HepG2 (cell line): ENCODE results near the gene ATP2B2.

Experiments used
- ATF7 ChIP-seq, 2 experiments: fragments of 450-650 bp in 1 of 2; sonication (generic) in 1 of 2; formaldehyde crosslinking in 1 of 2; IDR thresholded peaks; 2 replicates each; pipeline versions ENCODE4 v1.4.0 to v1.6.1; 2016 to 2020; ENCODE audit warnings: antibody characterized with exemption in 1 of 2, mild to moderate bottlenecking in 1 of 2, missing genetic modification reagents in 1 of 2
- BCLAF1 ChIP-seq: fragments of 450-650 bp; IDR thresholded peaks from 2 replicates; pipeline ENCODE4 v1.6.1; 2017; ENCODE audit warnings: mild to moderate bottlenecking
- MAX ChIP-seq: IDR thresholded peaks from 2 replicates; pipeline ENCODE4 v1.6.1; 2012; ENCODE audit warnings: inconsistent platforms
- MED1 ChIP-seq: sonication (generic); formaldehyde crosslinking; IDR thresholded peaks from 2 replicates; pipeline ENCODE4 v1.4.0; 2020; ENCODE audit warnings: missing genetic modification reagents
- NBN ChIP-seq: fragments of 450-650 bp; conservative IDR thresholded peaks from 2 replicates; pipeline ENCODE4 v1.6.1; 2017
- PCBP2 ChIP-seq: fragments of 200-400 bp; formaldehyde crosslinking; optimal IDR thresholded peaks from 2 replicates; pipeline ENCODE3; 2018; ENCODE audit warnings: low read length, low read depth; ENCODE audit not compliant: poor library complexity, severe bottlenecking
- POLR2A ChIP-seq, 2 experiments: IDR thresholded peaks; 2 replicates each; pipeline ENCODE4 v1.6.1; 2011; ENCODE audit warnings: low read depth in 2 of 2, low read length in 2 of 2, mild to moderate bottlenecking in 1 of 2, moderate library complexity in 1 of 2; ENCODE audit not compliant: insufficient read depth in 1 of 2
- POLR2AphosphoS5 ChIP-seq: IDR thresholded peaks from 2 replicates; pipeline ENCODE4 v1.6.1; 2012; ENCODE audit warnings: low read depth, low read length
- PTBP1 ChIP-seq: fragments of 200-400 bp; formaldehyde crosslinking; IDR thresholded peaks from 2 replicates; pipeline ENCODE4 v1.6.1; 2018; ENCODE audit warnings: low read length, low read depth; ENCODE audit not compliant: poor library complexity, severe bottlenecking
- SAFB2 ChIP-seq: sonication (generic); formaldehyde crosslinking; IDR thresholded peaks from 2 replicates; pipeline ENCODE4 v1.5.1; 2020; ENCODE audit warnings: missing genetic modification reagents, low read depth, mild to moderate bottlenecking, borderline replicate concordance
- USF2 ChIP-seq, 2 experiments: sonication (generic) in 1 of 2; formaldehyde crosslinking in 1 of 2; IDR thresholded peaks; 2 replicates each; pipeline versions ENCODE4 v1.5.1 to v1.6.1; 2011 to 2020; ENCODE audit warnings: borderline replicate concordance in 1 of 2, low read depth in 1 of 2, low read length in 1 of 2, mild to moderate bottlenecking in 1 of 2, missing genetic modification reagents in 1 of 2, moderate library complexity in 1 of 2
- YY1 ChIP-seq: IDR thresholded peaks from 2 replicates; pipeline ENCODE4 v1.6.1; 2011; ENCODE audit warnings: low read length, low read depth, moderate library complexity, mild to moderate bottlenecking; ENCODE audit not compliant: insufficient read depth, insufficient replicate concordance
- ZBTB49 ChIP-seq: sonication (generic); formaldehyde crosslinking; IDR thresholded peaks from 2 replicates; pipeline ENCODE4 v1.4.0; 2020; ENCODE audit warnings: missing genetic modification reagents, borderline replicate concordance

DNA sequence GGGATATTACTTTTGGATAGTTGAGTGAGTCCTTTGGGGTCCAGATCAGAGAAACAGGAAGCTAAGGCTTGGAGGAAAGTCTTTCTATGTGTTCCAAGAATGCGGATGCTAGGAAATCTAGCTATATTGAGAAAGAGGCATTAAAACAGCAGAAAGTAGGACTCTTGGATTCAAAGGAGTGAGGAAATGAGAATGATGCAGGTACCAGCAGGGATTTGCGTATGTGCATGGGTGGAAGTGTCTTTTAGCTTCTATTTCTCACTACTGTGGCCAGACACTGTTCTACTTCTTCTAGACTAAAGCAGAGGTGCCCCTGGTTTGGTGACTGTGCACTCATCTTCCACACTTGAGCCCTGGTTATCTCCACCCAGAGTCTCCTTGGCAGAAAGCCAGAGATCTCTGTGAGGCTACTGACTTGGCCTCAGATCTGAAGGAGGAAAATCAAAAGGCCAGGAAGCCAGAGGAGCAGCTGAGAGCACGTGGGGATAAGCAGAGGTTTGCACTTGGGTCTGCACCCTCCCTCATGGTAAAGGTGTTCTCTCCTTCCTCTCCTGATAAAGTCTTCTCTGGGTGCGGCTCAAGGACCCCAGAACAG lies 44.3 kb downstream of the ATP2B2 start:
- TF ChIP-seq ATF7 (IDR thresholded peaks at IDR 0.05), result no peak
- no peak for TF ChIP-seq ATF7 (CRISPR knock-in tag; IDR thresholded peaks at IDR 0.05)
- TF ChIP-seq MED1, result no peak
- TF ChIP-seq POLR2AphosphoS5, result no peak
- no peak for TF ChIP-seq MAX
- TF ChIP-seq BCLAF1, result no peak
- TF ChIP-seq PTBP1, result no peak
- TF ChIP-seq YY1, result no peak
- TF ChIP-seq POLR2A (IDR thresholded peaks at IDR 0.05; ENCODE audit: insufficient read depth in 1 of 2, low read depth in 2 of 2, low read length in 2 of 2), result no peak
- no peak for TF ChIP-seq PCBP2
- no peak for TF ChIP-seq USF2 (IDR thresholded peaks at IDR 0.05; ENCODE audit: low read depth, low read length)
- no peak for TF ChIP-seq USF2 (CRISPR knock-in tag; IDR thresholded peaks at IDR 0.05; ENCODE audit: borderline replicate concordance)
- TF ChIP-seq ZBTB49 (CRISPR knock-in tag), result no peak
- TF ChIP-seq NBN, result no peak
- TF ChIP-seq SAFB2 (CRISPR knock-in tag), result no peak
